BJ (cell line): ENCODE measurements around the gene SLC16A7. TPM values are rescaled to one million over a fixed set of nuclear protein-coding genes. Genes with fewer than 3 reads are reported as not detected.

ENCODE experiments used
- CTCF ChIA-PET: fragments of 350-600 bp; formaldehyde crosslinking; extraction: SDS; loops from one replicate; lab custom pipeline; 2021; ENCODE audit warnings: antibody characterized with exemption, inconsistent platforms; lab: Yijun Ruan, JAX
- POLR2A ChIA-PET: fragments of 300-600 bp; sonication (Branson Sonifier 250); formaldehyde crosslinking; extraction: SDS; loops from one replicate; lab custom pipeline; 2021; ENCODE audit warnings: antibody characterized with exemption; lab: Charles Lee
- DNase-seq: peaks from one replicate; pipeline ENCODE4 v3.0.0-alpha.2; 2011; ENCODE audit warnings: low read depth
- H3K27me3 ChIP-seq: 2 replicates; pipeline ENCODE4 v1.6.0; 2011; ENCODE audit warnings: low read length; ENCODE audit not compliant: control insufficient read depth, insufficient read depth
- H3K36me3 ChIP-seq: 2 replicates; pipeline ENCODE4 v1.5.1; 2011; ENCODE audit warnings: low read length; ENCODE audit not compliant: control insufficient read depth, insufficient read depth
- H3K4me3 ChIP-seq: 2 replicates; pipeline ENCODE4 v1.5.1; 2011; ENCODE audit warnings: low read depth, mild to moderate bottlenecking, control low read depth, low read length
- polyA plus RNA-seq: library from polyadenylated mRNA; depleted of rRNA; stranded (reverse); fragments of >200 nt; gene quantifications from 2 replicates; pipeline ENCODE4 v1.2.3, GENCODE V29; 2011
- TF ChIP-seq, protein P1 (sequence below): IDR thresholded peaks from 2 replicates; pipeline ENCODE4 v1.5.1; 2011; ENCODE audit warnings: low read depth, mild to moderate bottlenecking, control low read depth, inconsistent platforms, low read length, moderate library complexity; ENCODE audit not compliant: insufficient read depth

SLC16A7 gene
- polyA plus RNA-seq, 1 experiment, result 23.0 TPM

DNA sequence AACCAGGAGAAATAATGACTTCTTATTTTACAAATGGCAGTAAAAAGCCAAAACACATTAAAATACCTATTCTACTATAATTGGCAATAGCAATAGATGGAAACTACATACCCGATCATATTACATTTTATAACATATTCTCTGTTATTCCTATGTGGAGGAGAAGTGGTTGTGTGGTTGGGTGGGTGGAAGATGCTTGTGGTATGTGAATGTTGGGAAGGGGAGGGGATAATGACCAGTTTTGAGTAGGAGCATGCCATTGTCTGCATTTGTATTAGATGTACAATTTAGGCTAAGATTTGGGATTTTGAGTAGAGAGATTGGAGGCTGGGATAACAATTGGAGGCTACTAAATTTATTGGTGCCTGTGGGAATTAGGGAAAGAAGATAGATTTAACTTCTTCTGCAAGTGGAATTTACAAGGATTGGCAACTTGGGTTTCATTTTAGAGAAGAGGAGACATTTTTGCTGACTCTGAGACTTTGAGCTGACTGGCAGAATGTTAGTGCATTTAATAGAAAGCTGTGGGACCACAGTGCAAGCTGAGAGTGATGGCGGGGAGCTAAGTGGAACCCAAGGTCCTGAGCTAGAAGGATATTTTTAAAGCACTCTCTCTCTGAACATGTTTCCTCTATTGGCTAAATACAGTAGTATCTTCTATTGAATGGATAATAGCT, 65.2 kb downstream of the SLC16A7 start:
- no peak overlapping the region for H3K4me3 ChIP-seq
- ChIA-PET CTCF (interaction anchor here (1.1 kb wide), 2 partner anchors 10 to 70 kb away, joined by 3 read pairs; no protein-coding TSS in a partner anchor), POLR2A (no interaction called here)
- no peak for DNase-seq
- H3K36me3 ChIP-seq, result no peaks in the 10 kb centered on the region; the same call in 1 of the 2 replicates
- TF ChIP-seq, protein P1, sequence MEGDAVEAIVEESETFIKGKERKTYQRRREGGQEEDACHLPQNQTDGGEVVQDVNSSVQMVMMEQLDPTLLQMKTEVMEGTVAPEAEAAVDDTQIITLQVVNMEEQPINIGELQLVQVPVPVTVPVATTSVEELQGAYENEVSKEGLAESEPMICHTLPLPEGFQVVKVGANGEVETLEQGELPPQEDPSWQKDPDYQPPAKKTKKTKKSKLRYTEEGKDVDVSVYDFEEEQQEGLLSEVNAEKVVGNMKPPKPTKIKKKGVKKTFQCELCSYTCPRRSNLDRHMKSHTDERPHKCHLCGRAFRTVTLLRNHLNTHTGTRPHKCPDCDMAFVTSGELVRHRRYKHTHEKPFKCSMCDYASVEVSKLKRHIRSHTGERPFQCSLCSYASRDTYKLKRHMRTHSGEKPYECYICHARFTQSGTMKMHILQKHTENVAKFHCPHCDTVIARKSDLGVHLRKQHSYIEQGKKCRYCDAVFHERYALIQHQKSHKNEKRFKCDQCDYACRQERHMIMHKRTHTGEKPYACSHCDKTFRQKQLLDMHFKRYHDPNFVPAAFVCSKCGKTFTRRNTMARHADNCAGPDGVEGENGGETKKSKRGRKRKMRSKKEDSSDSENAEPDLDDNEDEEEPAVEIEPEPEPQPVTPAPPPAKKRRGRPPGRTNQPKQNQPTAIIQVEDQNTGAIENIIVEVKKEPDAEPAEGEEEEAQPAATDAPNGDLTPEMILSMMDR, result no peak
- H3K27me3 ChIP-seq, result no peaks in the 10 kb centered on the region

- CTCF ChIA-PET, result no interaction called here
- no peaks in the 10 kb centered on the region; the same call in 1 of the 2 replicates for H3K36me3 ChIP-seq
- TF ChIP-seq, protein P1, result no peak
- DNase-seq, result no peak
- no peak overlapping the region for H3K4me3 ChIP-seq
- H3K27me3 ChIP-seq, result no peaks in the 10 kb centered on the region
- POLR2A ChIA-PET, result no interaction called here
Observed at GRCh38 chr12:59664495-59664894, 68.7 kb downstream of the SLC16A7 start.

- no peaks in the 10 kb centered on the region; the same call in 1 of the 2 replicates for H3K36me3 ChIP-seq
- H3K4me3 ChIP-seq, result no peak overlapping the region
- CTCF ChIA-PET, result interaction anchor here (0.6 to 0.7 kb wide), 2 partner anchors 222 to 1771 kb away, joined by 3 read pairs; no protein-coding TSS in a partner anchor
- TF ChIP-seq, protein P1, result no peak
- no peak for DNase-seq
- POLR2A ChIA-PET, result no interaction called here
- H3K27me3 ChIP-seq, result no peaks in the 10 kb centered on the region
Observed at GRCh38 chr12:59665701-59666100, 69.9 kb downstream of the SLC16A7 start.

- POLR2A ChIA-PET, result no interaction called here
- TF ChIP-seq, protein P1, result no peak
- CTCF ChIA-PET, result interaction anchor here (1.2 kb wide), 1 partner anchor 12 kb away, joined by 4 read pairs; no protein-coding TSS in a partner anchor
- H3K36me3 ChIP-seq, result no peaks in the 10 kb centered on the region; the same call in 1 of the 2 replicates
- no peaks in the 10 kb centered on the region for H3K27me3 ChIP-seq
- H3K4me3 ChIP-seq, result no peak overlapping the region
- no peak for DNase-seq
Observed at GRCh38 chr12:59668674-59669073, 72.8 kb downstream of the SLC16A7 start.

- Histone ChIP-seq H3K27me3 (no peaks in the 10 kb centered on the region), H3K36me3 (no peaks in the 10 kb centered on the region), H3K4me3 (no peak overlapping the region)
- TF ChIP-seq, protein P1, result no peak
- DNase-seq, result no peak
- ChIA-PET CTCF (no interaction called here), POLR2A (no interaction called here)
Observed at GRCh38 chr12:59672273-59672672, 76.4 kb downstream of the SLC16A7 start.
